ENCODE data around the gene ZMIZ1.
"Not testable (repeated sequence)": the region's sequence is repeated elsewhere in the genome, so short reads cannot be mapped to it uniquely, and the experiment has no call there.

The ZMIZ1 gene

GRCh38 chr10:79273604-79274003, 204.8 kb downstream of the ZMIZ1 start:
- TF ChIP-seq, protein P1, sequence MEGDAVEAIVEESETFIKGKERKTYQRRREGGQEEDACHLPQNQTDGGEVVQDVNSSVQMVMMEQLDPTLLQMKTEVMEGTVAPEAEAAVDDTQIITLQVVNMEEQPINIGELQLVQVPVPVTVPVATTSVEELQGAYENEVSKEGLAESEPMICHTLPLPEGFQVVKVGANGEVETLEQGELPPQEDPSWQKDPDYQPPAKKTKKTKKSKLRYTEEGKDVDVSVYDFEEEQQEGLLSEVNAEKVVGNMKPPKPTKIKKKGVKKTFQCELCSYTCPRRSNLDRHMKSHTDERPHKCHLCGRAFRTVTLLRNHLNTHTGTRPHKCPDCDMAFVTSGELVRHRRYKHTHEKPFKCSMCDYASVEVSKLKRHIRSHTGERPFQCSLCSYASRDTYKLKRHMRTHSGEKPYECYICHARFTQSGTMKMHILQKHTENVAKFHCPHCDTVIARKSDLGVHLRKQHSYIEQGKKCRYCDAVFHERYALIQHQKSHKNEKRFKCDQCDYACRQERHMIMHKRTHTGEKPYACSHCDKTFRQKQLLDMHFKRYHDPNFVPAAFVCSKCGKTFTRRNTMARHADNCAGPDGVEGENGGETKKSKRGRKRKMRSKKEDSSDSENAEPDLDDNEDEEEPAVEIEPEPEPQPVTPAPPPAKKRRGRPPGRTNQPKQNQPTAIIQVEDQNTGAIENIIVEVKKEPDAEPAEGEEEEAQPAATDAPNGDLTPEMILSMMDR (IDR thresholded peaks at IDR 0.05), result no peak
- no peak for TF ChIP-seq ZFX (IDR thresholded peaks at IDR 0.05; ENCODE audit: borderline replicate concordance)
- no peak overlapping the region for H3K27ac ChIP-seq

DNA sequence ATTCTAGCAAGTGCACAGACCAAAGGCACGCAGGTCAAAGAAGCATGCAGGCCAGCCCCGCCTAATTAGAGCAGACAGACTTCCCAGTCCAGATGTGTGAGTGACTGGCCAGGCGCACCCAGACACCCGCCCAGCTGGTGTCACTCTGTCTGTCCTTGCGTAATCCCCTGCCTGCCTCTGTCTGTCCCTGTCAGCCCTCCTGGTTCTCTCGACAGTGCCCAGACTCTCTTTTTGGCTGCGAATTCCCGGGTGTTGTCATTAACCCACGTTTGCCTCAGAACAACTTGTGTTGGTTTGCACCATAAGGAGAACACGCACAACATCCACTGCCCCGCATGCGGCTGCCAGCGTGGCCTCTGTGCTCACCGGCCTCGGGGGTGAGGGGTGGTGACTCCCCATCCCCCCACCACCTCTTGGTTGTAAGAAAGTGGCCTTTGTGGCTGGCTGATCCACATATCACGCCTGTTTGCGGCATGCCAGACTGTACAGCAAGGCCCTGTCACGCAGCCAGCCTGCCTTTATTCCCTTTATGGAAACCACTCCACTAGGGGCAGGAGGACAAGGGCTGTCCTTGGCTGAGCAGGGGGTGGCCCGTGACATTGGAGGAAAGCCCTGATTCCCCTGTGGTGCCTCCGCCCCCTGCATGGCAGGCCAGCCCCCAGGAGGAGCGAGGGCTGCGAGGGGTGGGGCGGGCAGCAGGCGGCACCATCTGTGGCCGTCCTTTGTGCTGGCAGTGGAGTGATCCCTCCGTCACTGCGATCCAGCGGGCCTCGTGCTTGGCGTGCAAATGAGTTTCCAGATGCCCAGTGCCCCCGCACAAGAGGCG, 205.7 kb downstream of the ZMIZ1 start:
- no peak overlapping the region for H3K27ac ChIP-seq
- no peak for TF ChIP-seq ZFX (IDR thresholded peaks at IDR 0.05; ENCODE audit: borderline replicate concordance)

DNA sequence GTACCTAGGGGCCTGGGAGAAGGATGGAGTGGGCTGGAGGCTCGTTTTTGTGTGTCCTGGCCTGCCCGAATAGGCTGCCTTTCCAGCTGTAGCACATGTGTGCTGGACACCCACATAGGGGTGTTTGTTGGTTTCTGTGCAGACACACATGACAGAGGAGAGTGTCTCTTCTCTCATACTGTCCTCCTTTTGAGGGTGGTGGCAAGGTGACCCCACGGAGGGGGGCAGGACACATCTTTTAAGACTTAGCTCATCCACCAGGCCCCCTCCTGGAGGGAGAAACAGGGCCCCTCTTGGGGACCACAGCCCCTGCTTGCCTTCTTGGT, 206.3 kb downstream of the ZMIZ1 start:
- TF ChIP-seq ZFX (IDR thresholded peaks at IDR 0.05; ENCODE audit: borderline replicate concordance), result no peak
- TF ChIP-seq, protein P1 (IDR thresholded peaks at IDR 0.05), result no peak
- H3K27ac ChIP-seq, result no peak overlapping the region

DNA sequence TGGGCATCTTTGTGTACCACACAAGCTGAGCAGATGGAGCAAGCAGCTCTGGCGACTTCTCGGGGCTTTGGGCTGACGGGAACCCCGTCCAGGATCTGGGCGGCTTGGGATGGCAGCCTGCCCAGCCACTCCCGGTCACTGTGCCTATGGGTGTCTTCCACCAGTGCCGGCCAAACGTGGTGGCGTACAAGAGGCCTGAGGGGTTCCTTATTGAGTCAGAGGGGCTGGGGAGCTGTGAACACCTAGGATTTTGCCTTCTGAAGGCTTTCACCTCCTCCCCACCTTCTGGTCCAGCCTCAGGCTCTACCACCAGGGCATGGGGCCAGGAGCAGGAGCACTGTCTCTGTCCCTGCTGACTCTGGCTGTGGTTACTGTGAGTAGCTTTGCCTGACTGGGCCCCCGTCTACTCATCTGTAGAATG, 206.7 kb downstream of the ZMIZ1 start:
- TF ChIP-seq, protein P1 (IDR thresholded peaks at IDR 0.05), result no peak
- no peak for TF ChIP-seq ZFX (IDR thresholded peaks at IDR 0.05; ENCODE audit: borderline replicate concordance)
- H3K27ac ChIP-seq, result no peak overlapping the region

- H3K27ac ChIP-seq, result no peak overlapping the region
- no peak for TF ChIP-seq ZFX (IDR thresholded peaks at IDR 0.05; ENCODE audit: borderline replicate concordance)
- TF ChIP-seq, protein P1 (IDR thresholded peaks at IDR 0.05), result no peak
Observed at GRCh38 chr10:79277579-79278269, 209.0 kb downstream of the ZMIZ1 start.

GRCh38 chr10:79279047-79279446, 210.3 kb downstream of the ZMIZ1 start:
- H3K27ac ChIP-seq, result not testable (repeated sequence)

DNA sequence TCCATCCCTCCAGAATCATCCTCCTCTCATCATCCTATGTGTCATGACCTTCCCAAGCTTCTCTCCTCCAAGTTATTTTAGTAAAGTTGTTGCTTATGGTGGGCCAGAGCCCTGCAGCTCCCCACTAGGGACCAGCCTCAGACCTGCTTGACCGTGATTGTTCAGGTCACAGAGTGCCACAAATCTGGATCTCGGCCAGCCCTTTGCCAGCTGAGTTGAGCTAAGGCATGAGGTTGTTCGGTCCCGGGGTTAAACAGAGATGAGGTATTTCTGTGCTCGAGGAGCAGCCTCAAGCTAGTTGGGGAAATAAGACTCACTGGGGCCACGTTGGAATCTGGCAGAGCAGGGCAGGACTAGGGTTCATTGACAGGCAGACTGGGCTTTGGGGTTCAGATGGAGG, 212.2 kb downstream of the ZMIZ1 start:
- no peak overlapping the region for H3K27ac ChIP-seq

GRCh38 chr10:79282388-79282787, 213.6 kb downstream of the ZMIZ1 start:
- no peak overlapping the region for H3K27ac ChIP-seq
- TF ChIP-seq, protein P1 (IDR thresholded peaks at IDR 0.05), result no peak
- no peak for TF ChIP-seq ZFX (IDR thresholded peaks at IDR 0.05; ENCODE audit: borderline replicate concordance)

More for the DNA sequence above, 212.2 kb downstream of the ZMIZ1 start:
- TF ChIP-seq ZFX (IDR thresholded peaks at IDR 0.05; ENCODE audit: borderline replicate concordance), result no peak
- TF ChIP-seq, protein P1 (IDR thresholded peaks at IDR 0.05), result no peak
